Activated CD4-positive, alpha-beta T cell treated with anti-CD3 and anti-CD28 coated beads for 36 hours (primary cell): Measurements from ENCODE around the gene ARHGAP32. TPM values are rescaled to one million over a fixed set of nuclear protein-coding genes. Genes with fewer than 3 reads are reported as not detected.
A peak's percentile ranks its signal among the peaks of the same experiment; 100 is the strongest.

ENCODE experiments used
- ATAC-seq: fragments of 200-7000 bp; cut with Tn5 transposase; one replicate; pipeline ENCODE4 v1.10.0; 2021; ENCODE audit warnings: mild to moderate bottlenecking, moderate library complexity
- CTCF ChIA-PET: fragments of 350-600 bp; sonication (Branson Sonifier 250); formaldehyde crosslinking; loops from one replicate; lab custom pipeline; 2021; ENCODE audit warnings: antibody characterized with exemption; lab: Charles Lee
- POLR2A ChIA-PET: fragments of 350-600 bp; sonication (Branson Sonifier 250); formaldehyde crosslinking; loops from one replicate; lab custom pipeline; 2021; ENCODE audit warnings: antibody characterized with exemption, inconsistent platforms; lab: Charles Lee
- DNase-seq: peaks from one replicate; pipeline ENCODE4 v3.0.0-alpha.2; 2020
- H3K27ac Mint-ChIP-seq: one replicate; pipeline ENCODE4 v1.8.0; 2021; ENCODE audit warnings: mixed read lengths
- H3K27me3 Mint-ChIP-seq: one replicate; pipeline ENCODE4 v1.8.0; 2021; ENCODE audit warnings: mixed read lengths
- H3K36me3 Mint-ChIP-seq: one replicate; pipeline ENCODE4 v1.8.0; 2021; ENCODE audit warnings: low read depth, mixed read lengths
- H3K4me1 Mint-ChIP-seq: one replicate; pipeline ENCODE4 v1.8.0; 2021; ENCODE audit warnings: mixed read lengths
- H3K4me3 Mint-ChIP-seq: one replicate; pipeline ENCODE4 v1.8.0; 2021; ENCODE audit warnings: mild to moderate bottlenecking, moderate library complexity, mixed read lengths
- H3K9me3 Mint-ChIP-seq: one replicate; pipeline ENCODE4 v1.8.0; 2021; ENCODE audit warnings: low read depth, mixed read lengths
- intact Hi-C, 2 experiments: fragments of 100-400 bp; cut with DNase I in 1 of 2; cut with micrococcal nuclease in 1 of 2; formaldehyde crosslinking; loops; one replicate each; pipeline versions ENCODE4 v1.14.2 to v1.15.1; 2022 to 2024; cut with DNase I, micrococcal nuclease
- total RNA-seq, 2 experiments: library from RNA; stranded (reverse); gene quantifications; one replicate each; pipeline ENCODE4 v1.2.3, GENCODE V29; 2021

The ARHGAP32 gene
- total RNA-seq, 2 experiments from 2014 or later, result 8.1 to 8.9 TPM

- POLR2A ChIA-PET, result no interaction called here
- peaks cover 16% of the 10 kb centered on the region for H3K36me3 Mint-ChIP-seq
These were observed 30.0 kb upstream of the ARHGAP32 start for GRCh38 chr11:129222158-129222557.

GRCh38 chr11:129215506-129216245 is 23.6 kb upstream of the ARHGAP32 start:
- ATAC-seq (no peak), DNase-seq (no peak)
- Mint-ChIP-seq H3K27me3 (no peaks in the 10 kb centered on the region), H3K4me3 (no peak overlapping the region), H3K36me3 (no peaks in the 10 kb centered on the region), H3K9me3 (no peaks in the 10 kb centered on the region), H3K4me1 (no peaks in the 10 kb centered on the region), H3K27ac (no peak overlapping the region)
- POLR2A ChIA-PET, result no interaction called here
- CTCF ChIA-PET, result interaction anchor here (1.1 kb wide), 1 partner anchor 9 kb away, joined by 4 read pairs; no protein-coding TSS in a partner anchor
- intact Hi-C loops, result no loop called here

More at GRCh38 chr11:129222158-129222557, 30.0 kb upstream of the ARHGAP32 start:
- Mint-ChIP-seq H3K27ac (no peak overlapping the region), H3K27me3 (no peaks in the 10 kb centered on the region), H3K4me3 (no peak overlapping the region), H3K9me3 (peaks cover 18% of the 10 kb centered on the region), H3K4me1 (no peaks in the 10 kb centered on the region)
- ATAC-seq (no peak), DNase-seq (no peak)
- intact Hi-C loops, result no loop called here
- CTCF ChIA-PET, result no interaction called here

GRCh38 chr11:129214710-129215295 is 22.7 kb upstream of the ARHGAP32 start:
- H3K27ac Mint-ChIP-seq, result no peak overlapping the region
- no peaks in the 10 kb centered on the region for H3K27me3 Mint-ChIP-seq
- CTCF ChIA-PET, result no interaction called here
- ATAC-seq (no peak), DNase-seq (no peak)
- H3K4me1 Mint-ChIP-seq, result no peaks in the 10 kb centered on the region
- POLR2A ChIA-PET, result no interaction called here
- no peak overlapping the region for H3K4me3 Mint-ChIP-seq
- no peaks in the 10 kb centered on the region for H3K9me3 Mint-ChIP-seq
- no peaks in the 10 kb centered on the region for H3K36me3 Mint-ChIP-seq
- intact Hi-C loops, result no loop called here

- ATAC-seq (no peak), DNase-seq (no peak)
- Mint-ChIP-seq H3K27ac (no peak overlapping the region), H3K4me3 (no peak overlapping the region), H3K36me3 (no peaks in the 10 kb centered on the region), H3K9me3 (no peaks in the 10 kb centered on the region), H3K4me1 (no peaks in the 10 kb centered on the region), H3K27me3 (no peaks in the 10 kb centered on the region)
- intact Hi-C loops, result no loop called here
- CTCF ChIA-PET, result no interaction called here
- POLR2A ChIA-PET, result no interaction called here
These were observed 21.1 kb upstream of the ARHGAP32 start for GRCh38 chr11:129213261-129213660.

GRCh38 chr11:129211397-129211796 is 19.3 kb upstream of the ARHGAP32 start:
- Mint-ChIP-seq H3K9me3 (no peaks in the 10 kb centered on the region), H3K27ac (no peak overlapping the region), H3K4me3 (no peak overlapping the region), H3K36me3 (no peaks in the 10 kb centered on the region), H3K27me3 (no peaks in the 10 kb centered on the region), H3K4me1 (no peaks in the 10 kb centered on the region)
- POLR2A ChIA-PET, result no interaction called here
- CTCF ChIA-PET, result no interaction called here
- ATAC-seq, result no peak
- DNase-seq, result no peak
- intact Hi-C loops, result no loop called here

DNA sequence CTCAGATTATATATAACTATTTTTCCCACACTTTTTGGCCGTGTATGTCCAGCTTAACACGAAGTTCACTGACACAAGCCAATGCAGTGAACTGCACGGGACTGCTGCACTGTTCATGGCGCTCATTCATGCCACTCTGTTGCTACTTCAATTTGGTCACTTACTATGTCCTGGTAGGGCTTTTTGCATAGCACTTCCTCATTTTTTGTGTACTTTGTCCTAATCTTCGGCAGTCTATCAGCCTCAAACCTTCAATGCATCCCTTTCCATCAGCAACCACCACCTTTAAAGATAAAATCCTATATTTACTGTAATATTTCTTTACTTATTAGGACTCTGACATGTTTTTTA is 18.7 kb upstream of the ARHGAP32 start:
- ATAC-seq, result no peak
- Mint-ChIP-seq H3K9me3 (no peaks in the 10 kb centered on the region), H3K27ac (no peak overlapping the region), H3K4me3 (no peak overlapping the region), H3K36me3 (no peaks in the 10 kb centered on the region), H3K4me1 (no peaks in the 10 kb centered on the region), H3K27me3 (no peaks in the 10 kb centered on the region)
- CTCF ChIA-PET, result no interaction called here
- POLR2A ChIA-PET, result no interaction called here
- no peak for DNase-seq
- intact Hi-C loops, result no loop called here

DNA sequence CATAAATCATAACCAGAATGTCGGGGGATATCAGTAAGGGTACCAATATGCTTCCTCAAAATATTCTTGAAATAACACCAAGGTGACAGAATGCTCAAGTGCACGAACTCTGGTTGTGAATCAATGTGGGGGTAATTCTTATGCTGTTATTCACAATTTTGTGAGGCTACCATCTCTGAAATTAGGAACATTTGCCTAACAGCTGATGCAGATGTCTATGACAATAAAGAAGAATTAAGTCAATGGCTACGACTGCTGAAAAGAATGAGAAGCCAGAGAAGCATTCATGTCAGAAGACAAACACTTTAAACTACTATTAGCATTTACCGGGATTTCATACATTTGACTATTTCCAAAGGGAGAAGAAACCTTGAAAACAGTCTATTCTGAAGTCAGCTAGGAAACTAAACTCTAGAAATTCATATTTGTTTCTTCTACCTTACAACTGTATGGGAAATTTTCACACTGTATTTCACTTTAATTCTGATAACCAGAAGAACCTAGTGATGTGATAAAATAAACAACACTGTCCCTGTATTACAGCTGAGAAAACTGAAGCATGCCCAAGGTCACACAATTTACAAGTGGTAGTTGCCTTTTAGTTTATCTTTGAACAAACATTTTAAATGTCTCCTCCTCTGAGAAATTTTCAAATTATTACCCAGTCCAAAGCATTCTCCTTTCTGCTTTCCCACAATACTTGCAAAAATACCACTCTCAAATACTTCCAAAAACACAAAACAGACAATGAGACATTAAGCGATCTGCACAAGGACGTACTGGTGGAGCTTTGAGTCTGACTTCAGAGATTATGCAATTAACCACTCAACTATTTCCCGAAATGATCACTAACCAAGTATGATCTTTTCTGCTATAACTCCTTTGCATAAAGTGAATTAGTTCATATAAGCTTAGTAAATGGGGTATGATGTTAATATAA is 18.0 kb upstream of the ARHGAP32 start:
- Mint-ChIP-seq H3K36me3 (no peaks in the 10 kb centered on the region), H3K27me3 (no peaks in the 10 kb centered on the region)
- no peak for DNase-seq

GRCh38 chr11:129208863-129209262 is 16.7 kb upstream of the ARHGAP32 start:
- POLR2A ChIA-PET, result interaction anchor here (0.7 kb wide), 1 partner anchor 536 kb away, joined by 4 read pairs; no protein-coding TSS in a partner anchor
- peaks cover 7% of the 10 kb centered on the region for H3K4me1 Mint-ChIP-seq
- ATAC-seq (no peak), DNase-seq (no peak)
- intact Hi-C loops, result no loop called here
- CTCF ChIA-PET, result no interaction called here
- H3K36me3 Mint-ChIP-seq, result no peaks in the 10 kb centered on the region
- H3K9me3 Mint-ChIP-seq, result no peaks in the 10 kb centered on the region
- H3K4me3 Mint-ChIP-seq, result no peak overlapping the region
- H3K27ac Mint-ChIP-seq, result no peak overlapping the region
- no peaks in the 10 kb centered on the region for H3K27me3 Mint-ChIP-seq

More for the DNA sequence above, 18.0 kb upstream of the ARHGAP32 start:
- POLR2A ChIA-PET, result no interaction called here
- Mint-ChIP-seq H3K27ac (no peak overlapping the region), H3K4me1 (no peaks in the 10 kb centered on the region), H3K4me3 (no peak overlapping the region), H3K9me3 (no peaks in the 10 kb centered on the region)
- intact Hi-C loops, result no loop called here
- CTCF ChIA-PET, result no interaction called here
- ATAC-seq, result no peak

- Mint-ChIP-seq H3K4me1 (peaks cover 16% of the 10 kb centered on the region), H3K27ac (no peak overlapping the region), H3K36me3 (peaks cover 7% of the 10 kb centered on the region), H3K9me3 (peaks cover 2% of the 10 kb centered on the region), H3K4me3 (no peak overlapping the region), H3K27me3 (no peaks in the 10 kb centered on the region)
- ChIA-PET POLR2A (no interaction called here), CTCF (interaction anchor here (0.7 kb wide), 1 partner anchor 64 kb away, joined by 3 read pairs; no protein-coding TSS in a partner anchor)
- intact Hi-C loops, result no loop called here
- peak; percentile 53 for ATAC-seq
- no peak for DNase-seq
These were observed 12.2 kb upstream of the ARHGAP32 start for GRCh38 chr11:129204150-129204838.

- H3K27me3 Mint-ChIP-seq, result no peaks in the 10 kb centered on the region
- CTCF ChIA-PET, result no interaction called here
- peaks cover 8% of the 10 kb centered on the region for H3K9me3 Mint-ChIP-seq
- intact Hi-C loops, result no loop called here
- POLR2A ChIA-PET, result no interaction called here
- DNase-seq, result no peak
- H3K4me3 Mint-ChIP-seq, result no peak overlapping the region
- no peak overlapping the region for H3K27ac Mint-ChIP-seq
- no peak for ATAC-seq
- H3K36me3 Mint-ChIP-seq, result peaks cover 14% of the 10 kb centered on the region
- H3K4me1 Mint-ChIP-seq, result peaks cover 16% of the 10 kb centered on the region
These were observed 10.5 kb upstream of the ARHGAP32 start for GRCh38 chr11:129202646-129203045.

DNA sequence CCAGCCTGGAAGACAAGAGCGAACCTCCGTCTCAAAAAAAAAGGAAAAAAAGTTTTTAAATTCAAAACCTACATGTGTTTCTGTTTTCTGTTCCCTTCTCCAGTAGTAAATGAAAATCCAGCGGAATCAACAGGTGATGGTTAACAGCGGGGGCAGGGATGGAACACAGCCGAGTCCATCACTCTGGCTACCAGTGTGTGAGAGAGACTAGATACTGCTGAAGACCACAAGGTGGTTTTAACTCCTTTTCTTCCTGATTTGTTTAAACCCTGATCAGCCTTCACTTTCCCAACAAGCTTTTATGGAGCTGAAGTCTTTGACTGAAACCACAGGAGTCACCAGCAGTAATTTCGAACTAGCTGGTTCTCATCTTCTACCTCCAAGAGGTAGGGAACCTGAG is 3.6 kb upstream of the ARHGAP32 start:
- POLR2A ChIA-PET, result no interaction called here
- CTCF ChIA-PET, result no interaction called here
- Mint-ChIP-seq H3K27me3 (no peaks in the 10 kb centered on the region), H3K27ac (no peak overlapping the region), H3K9me3 (peaks cover 8% of the 10 kb centered on the region), H3K36me3 (peaks cover 14% of the 10 kb centered on the region), H3K4me1 (no peaks in the 10 kb centered on the region), H3K4me3 (no peak overlapping the region)
- intact Hi-C loops, result no loop called here
- no peak for ATAC-seq
- DNase-seq, result no peak
